Pancreas (tissue), 10 donors: Measurements from ENCODE around the gene TM7SF2. TPM values are rescaled to one million over a fixed set of nuclear protein-coding genes. Genes with fewer than 3 reads are reported as not detected.
"Not testable (repeated sequence)": the region's sequence is repeated elsewhere in the genome, so short reads cannot be mapped to it uniquely, and the experiment has no call there.

ENCODE experiments used
- ATAC-seq, 4 donors: fragments of 200-7000 bp; cut with Tn5 transposase; one replicate each; pipeline versions ENCODE4 v1.8.0 to v1.9.1; 2020; ENCODE audit warnings: mild to moderate bottlenecking in 4 of 4, moderate library complexity in 4 of 4
- DNase-seq, 6 donors: peaks; one replicate each; pipeline ENCODE4 v3.0.0-alpha.2; 2020
- FAIRE-seq: peaks from 2 replicates; lab custom pipeline; 2012; peaks lifted over from hg19 to GRCh38; lab: Jason Lieb, UNC
- H3K27ac ChIP-seq, 4 donors: fragments of 200-600 bp; sonication (generic); 1 replicate in 3 of 4; 2 replicates in 1 of 4; pipeline versions ENCODE4 v1.5.0 to v1.8.0; 2020
- H3K27me3 ChIP-seq, 4 donors: fragments of 200-600 bp; one replicate each; pipeline ENCODE4 v1.8.0; 2021
- H3K36me3 ChIP-seq, 3 donors: fragments of 200-600 bp; sonication (generic) in 1 of 3; one replicate each; pipeline versions ENCODE4 v1.5.0 to v1.8.0; 2020 to 2021
- H3K4me1 ChIP-seq, 3 donors: fragments of 200-600 bp; one replicate each; pipeline ENCODE4 v1.8.0; 2021
- H3K4me3 ChIP-seq, 4 donors: fragments of 200-600 bp; sonication (generic) in 2 of 4; one replicate each; pipeline versions ENCODE4 v1.5.0 to v1.8.0; 2020 to 2021
- H3K9me3 ChIP-seq, 4 donors: fragments of 200-600 bp; one replicate each; pipeline ENCODE4 v1.8.0; 2021
- CTCF ChIP-seq, 4 donors: fragments of 200-600 bp; sonication (generic) in 3 of 4; IDR thresholded peaks; one replicate each; pipeline versions ENCODE4 v1.5.0 to v1.8.0; 2021; ENCODE audit warnings: antibody characterized with exemption in 4 of 4
- WGBS, 2 donors: extraction: QIAGEN DNeasy Blood & Tissue Kit; methylation state at CpG; one replicate each; pipeline ENCODE4 v1.1.7; 2013; 5-methylcytosine and 5-hydroxymethylcytosine counted together
- intact Hi-C, 3 donors: fragments of 100-400 bp; cut with DNase I; formaldehyde crosslinking; loops; one replicate each; pipeline versions ENCODE4 v1.11.1 to v1.14.2; 2022
- polyA plus RNA-seq, 2 donors: library from polyadenylated mRNA; stranded (reverse); fragments of 200-250 nt; gene quantifications; one replicate each; pipeline ENCODE4 v1.2.3, GENCODE V29; 2013
- total RNA-seq, 6 donors: library from RNA; stranded (reverse); fragmentation: NEBNext Ultra II Directional in 4 of 6; extraction: Animal tissue kit (Norgen Biotek cat#: 25700) in 4 of 6; gene quantifications; one replicate each; pipeline versions ENCODE4 v1.2.1 to v1.2.4, GENCODE V29; 2021 to 2023
- donor health status: healthy with polysubstance abuse.
- donor health status: DM: no; HTN: no; CAD: no; lungs with moderate emphysema.
- donor health status: DM: no; HTN: no; CAD: no.
- donor health status: control.
- donor health status: control.
- donor health status: Bipolar disorder and iron deficiency.
- donor health status: DM: yes; HTN: yes; CAD: no.
- donor health status: DM: no; HTN: no; CAD: no.
- donor health status: DM: no; HTN: no; CAD: no.
- donor health status: DM: yes; HTN: yes; CAD: no.

TM7SF2 gene
- total and polyA plus RNA-seq, 8 donors, result 12.8 to 203 (median 60.6) TPM

- DNase-seq (peak in 4 of 6 donors; percentile 13 to 58 (median 54)), FAIRE-seq (no peak), ATAC-seq (no peak)
- no peaks in the 10 kb centered on the region for H3K9me3 ChIP-seq
- WGBS, 2 donors, result 75 to 81% methylated on average over 18 of the region's 18 CpGs
- H3K36me3 ChIP-seq, result peaks cover 2 to 19% (median 3%) of the 10 kb centered on the region in 3 donors
- H3K4me1 ChIP-seq, result peaks cover 29 to 40% (median 36%) of the 10 kb centered on the region in 3 donors
- no peak overlapping the region for H3K4me3 ChIP-seq
- H3K27me3 ChIP-seq, result no peaks in the 10 kb centered on the region
- intact Hi-C loops, result loop anchor here in 1 of 3 donors (10.0 kb wide), 1 partner anchor 103 kb away; the partner anchor contains the start of gene ARL2
- no peak overlapping the region for H3K27ac ChIP-seq
- no peak for TF ChIP-seq CTCF (IDR thresholded peaks at IDR 0.05)
These were observed 6.6 kb downstream of the TM7SF2 start for GRCh38 chr11:65118097-65118837.

DNA sequence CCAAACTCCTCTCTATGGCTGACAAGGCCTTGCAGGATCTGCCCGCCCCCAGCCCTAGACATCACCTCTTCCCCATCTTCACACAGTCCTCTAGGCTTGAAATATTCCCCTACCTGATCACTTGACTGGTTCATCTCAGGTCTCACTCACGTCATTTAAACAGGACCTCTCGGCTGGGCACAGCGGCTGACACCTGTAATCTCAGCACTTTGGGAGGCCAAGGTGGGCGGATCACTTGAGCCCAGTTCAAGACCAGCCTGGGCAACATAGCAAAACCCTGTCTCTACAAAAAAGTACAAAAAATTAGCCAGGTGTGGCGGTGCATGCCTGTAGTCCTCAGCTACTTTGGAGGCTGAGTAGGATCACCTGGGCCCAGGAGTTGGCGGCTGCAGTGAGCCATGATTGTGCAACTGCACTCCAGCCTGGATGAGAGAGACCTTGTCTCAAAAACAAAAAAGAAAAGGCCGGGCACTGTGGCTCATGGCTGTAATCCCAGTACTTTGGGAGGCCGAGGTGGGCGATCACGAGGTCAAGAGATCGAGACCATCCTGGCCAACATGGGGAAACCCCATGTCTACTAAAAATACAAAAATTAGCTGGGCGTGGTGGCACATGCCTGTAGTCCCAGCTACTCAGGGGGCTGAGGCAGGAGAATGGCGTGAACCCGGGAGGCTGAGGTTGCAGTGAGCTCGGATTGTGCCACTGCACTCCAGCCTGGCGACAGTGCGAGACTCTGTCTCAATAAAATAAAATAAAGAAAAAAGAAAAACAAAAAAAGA lies 7.4 kb downstream of the TM7SF2 start:
- FAIRE-seq, result not testable (repeated sequence)

GRCh38 chr11:65119670-65119995 lies 8.0 kb downstream of the TM7SF2 start:
- Histone ChIP-seq H3K9me3 (no peaks in the 10 kb centered on the region), H3K27ac (no peak overlapping the region), H3K4me3 (no peak overlapping the region), H3K27me3 (no peaks in the 10 kb centered on the region), H3K4me1 (peaks cover 17 to 26% (median 24%) of the 10 kb centered on the region in 3 donors), H3K36me3 (peaks cover 2 to 19% (median 3%) of the 10 kb centered on the region in 3 donors)
- TF ChIP-seq CTCF (IDR thresholded peaks at IDR 0.05), result no peak
- no peak for DNase-seq
- intact Hi-C loops, result loop anchor here in 1 of 3 donors (10.0 kb wide), 1 partner anchor 105 kb away; the partner anchor contains the start of gene ARL2
- no peak for FAIRE-seq
- no peak for ATAC-seq

More for the DNA sequence above, 7.4 kb downstream of the TM7SF2 start:
- H3K27ac ChIP-seq, H3K4me3 ChIP-seq, H3K9me3 ChIP-seq, ATAC-seq, H3K27me3 ChIP-seq: not testable (repeated sequence)
- WGBS, 2 donors, result 83 to 89% methylated on average over 18 of the region's 18 CpGs
- Histone ChIP-seq H3K4me1 (peaks cover 22 to 32% (median 28%) of the 10 kb centered on the region in 3 donors), H3K36me3 (peaks cover 2 to 19% (median 3%) of the 10 kb centered on the region in 3 donors)
- intact Hi-C loops, result loop anchor here in 1 of 3 donors (10.0 kb wide), 1 partner anchor 104 kb away; the partner anchor contains the start of gene ARL2
- peak in 2 of 6 donors; percentile 8 to 36 for DNase-seq

DNA sequence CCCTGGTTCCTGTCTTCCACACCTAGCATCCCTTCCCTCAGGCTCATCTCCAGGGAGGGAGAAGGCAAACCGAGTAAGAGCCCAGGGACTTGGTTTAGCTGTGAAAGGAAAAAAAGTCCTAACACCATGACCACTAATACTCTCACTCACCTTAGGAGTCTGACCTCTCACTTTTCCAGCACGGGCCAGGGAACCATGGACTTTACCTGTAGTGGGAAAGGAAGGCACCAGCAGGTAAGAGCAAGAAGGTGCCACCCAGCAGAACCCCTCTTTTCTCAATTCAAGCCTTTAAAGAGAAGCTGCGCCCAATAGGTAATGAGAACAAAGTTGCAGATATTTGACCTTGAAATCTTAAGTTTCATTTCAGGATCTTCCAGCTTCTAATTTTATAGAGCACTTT lies 9.2 kb downstream of the TM7SF2 start:
- ATAC-seq (no peak), FAIRE-seq (no peak), DNase-seq (peak in 2 of 6 donors; percentile 1 to 17)
- Histone ChIP-seq H3K4me1 (peaks cover 11 to 22% (median 16%) of the 10 kb centered on the region in 3 donors), H3K9me3 (no peaks in the 10 kb centered on the region), H3K36me3 (peaks cover 3 to 25% (median 12%) of the 10 kb centered on the region in 3 donors), H3K27me3 (no peaks in the 10 kb centered on the region), H3K4me3 (peak overlapping the region in 3 of 4 donors; percentile 63 to 95 (median 74)), H3K27ac (peak overlapping the region in 2 of 4 donors; percentile 77 to 90)
- WGBS, 2 donors, result 56 to 58% methylated on average over 3 of the region's 3 CpGs
- intact Hi-C loops, result no loop called here
- TF ChIP-seq CTCF (IDR thresholded peaks at IDR 0.05), result no peak

GRCh38 chr11:65121447-65121864 lies 9.8 kb downstream of the TM7SF2 start:
- Histone ChIP-seq H3K27ac (peak overlapping the region; percentile 77 to 90 (median 84)), H3K4me1 (peaks cover 4 to 16% (median 9%) of the 10 kb centered on the region in 3 donors), H3K36me3 (peaks cover 3 to 31% (median 17%) of the 10 kb centered on the region in 3 donors), H3K9me3 (no peaks in the 10 kb centered on the region), H3K4me3 (peak overlapping the region; percentile 63 to 95 (median 78)), H3K27me3 (no peaks in the 10 kb centered on the region)
- no peak for FAIRE-seq
- no peak for TF ChIP-seq CTCF (IDR thresholded peaks at IDR 0.05)
- intact Hi-C loops, result no loop called here
- no peak for ATAC-seq
- WGBS, 2 donors, result 0 to 2% methylated on average over 22 of the region's 22 CpGs
- DNase-seq, result peak in 4 of 6 donors; percentile 34 to 66 (median 55)
